SJSA1 (cell line): ENCODE data around the gene ERICH6B. TPM values are rescaled to one million over a fixed set of nuclear protein-coding genes. Genes with fewer than 3 reads are reported as not detected.
A peak's percentile ranks its signal among the peaks of the same experiment; 100 is the strongest.

Experiments
- DNase-seq, 2 experiments: peaks; one replicate each; pipeline ENCODE4 v3.0.0-alpha.2; 2015 to 2020; ENCODE audit warnings: low spot score in 2 of 2, low read depth in 1 of 2
- H3K27ac ChIP-seq: fragments of 250-450 bp; sonication (Bioruptor Pico); 2 replicates; pipeline ENCODE4 v1.5.1; 2020; ENCODE audit warnings: mild to moderate bottlenecking, moderate library complexity
- H3K27me3 ChIP-seq: fragments of 250-450 bp; sonication (Bioruptor Pico); replicated peaks from 2 replicates; pipeline ENCODE4 v1.5.1; 2020; ENCODE audit warnings: mild to moderate bottlenecking, moderate library complexity
- H3K36me3 ChIP-seq: fragments of 250-450 bp; sonication (Bioruptor Pico); 2 replicates; pipeline ENCODE4 v1.5.1; 2020; ENCODE audit warnings: mild to moderate bottlenecking
- H3K4me1 ChIP-seq: fragments of 250-450 bp; sonication (Bioruptor Pico); replicated peaks from 2 replicates; pipeline ENCODE4 v1.6.1; 2021; ENCODE audit warnings: mild to moderate bottlenecking
- H3K4me3 ChIP-seq: fragments of 250-450 bp; sonication (Bioruptor Pico); 2 replicates; pipeline ENCODE4 v1.5.1; 2020; ENCODE audit warnings: mild to moderate bottlenecking
- H3K9me3 ChIP-seq: fragments of 250-450 bp; sonication (Bioruptor Pico); replicated peaks from 2 replicates; pipeline ENCODE4 v1.5.1; 2020; ENCODE audit warnings: mild to moderate bottlenecking
- total RNA-seq: library from RNA; depleted of rRNA; stranded (reverse); fragments of >200 nt; shearing (Covaris generic); gene quantifications from 2 replicates; pipeline ENCODE4 v1.2.3, GENCODE V29; 2014

The ERICH6B gene
- total RNA-seq, 1 experiment from 2014 or later: not detected

GRCh38 chr13:45592758-45593157 lies 22.8 kb downstream of the ERICH6B start:
- H3K27me3 ChIP-seq: 0 out of 2 replicates have a peak, but pooled peaks cover 2% of the 10 kb centered on the region
- no peaks in the 10 kb centered on the region for H3K9me3 ChIP-seq
- DNase-seq: no peak
- no peak overlapping the region for H3K4me3 ChIP-seq
- no peak overlapping the region for H3K27ac ChIP-seq
- no peaks in the 10 kb centered on the region for H3K36me3 ChIP-seq
- no peaks in the 10 kb centered on the region for H3K4me1 ChIP-seq

GRCh38 chr13:45590066-45590465 lies 25.5 kb downstream of the ERICH6B start:
- Histone ChIP-seq H3K36me3 (no peaks in the 10 kb centered on the region), H3K9me3 (no peaks in the 10 kb centered on the region), H3K4me3 (no peak overlapping the region), H3K27me3 (0 out of 2 replicates have a peak, but pooled peaks cover 2% of the 10 kb centered on the region), H3K27ac (no peak overlapping the region), H3K4me1 (no peaks in the 10 kb centered on the region)
- no peak for DNase-seq

GRCh38 chr13:45587897-45588296 lies 27.6 kb downstream of the ERICH6B start:
- no peak for DNase-seq
- Histone ChIP-seq H3K9me3 (no peaks in the 10 kb centered on the region), H3K4me3 (no peak overlapping the region), H3K36me3 (no peaks in the 10 kb centered on the region), H3K27ac (no peak overlapping the region), H3K27me3 (0 out of 2 replicates have a peak, but pooled peaks cover 2% of the 10 kb centered on the region), H3K4me1 (no peaks in the 10 kb centered on the region)

GRCh38 chr13:45584816-45585215 lies 30.7 kb downstream of the ERICH6B start:
- H3K9me3 ChIP-seq: no peaks in the 10 kb centered on the region
- DNase-seq: no peak
- H3K4me3 ChIP-seq: no peak overlapping the region
- no peaks in the 10 kb centered on the region for H3K4me1 ChIP-seq
- 0 out of 2 replicates have a peak, but pooled peaks cover 2% of the 10 kb centered on the region for H3K27me3 ChIP-seq
- no peaks in the 10 kb centered on the region for H3K36me3 ChIP-seq
- H3K27ac ChIP-seq: no peak overlapping the region

GRCh38 chr13:45582408-45583076 lies 33.0 kb downstream of the ERICH6B start:
- Histone ChIP-seq H3K27ac (no peak overlapping the region), H3K27me3 (0 out of 2 replicates have a peak, but pooled peaks cover 2% of the 10 kb centered on the region), H3K36me3 (no peaks in the 10 kb centered on the region), H3K9me3 (no peaks in the 10 kb centered on the region), H3K4me3 (no peak overlapping the region), H3K4me1 (no peaks in the 10 kb centered on the region)
- no peak for DNase-seq

GRCh38 chr13:45576466-45576865 lies 39.1 kb downstream of the ERICH6B start:
- no peak for DNase-seq
- no peaks in the 10 kb centered on the region for H3K36me3 ChIP-seq
- no peaks in the 10 kb centered on the region for H3K4me1 ChIP-seq
- no peak overlapping the region for H3K27ac ChIP-seq
- no peaks in the 10 kb centered on the region for H3K9me3 ChIP-seq
- H3K4me3 ChIP-seq: no peak overlapping the region
- 0 out of 2 replicates have a peak, but pooled peaks cover 6% of the 10 kb centered on the region for H3K27me3 ChIP-seq

- H3K36me3 ChIP-seq: no peaks in the 10 kb centered on the region
- H3K27ac ChIP-seq: no peak overlapping the region
- no peaks in the 10 kb centered on the region for H3K4me1 ChIP-seq
- H3K27me3 ChIP-seq: 0 out of 2 replicates have a peak, but pooled peaks cover 6% of the 10 kb centered on the region
- no peak overlapping the region for H3K4me3 ChIP-seq
- no peaks in the 10 kb centered on the region for H3K9me3 ChIP-seq
- no peak for DNase-seq
Measured at GRCh38 chr13:45575830-45576180, 39.7 kb downstream of the ERICH6B start.

- H3K36me3 ChIP-seq: no peaks in the 10 kb centered on the region
- DNase-seq: no peak
- H3K4me3 ChIP-seq: no peak overlapping the region
- no peaks in the 10 kb centered on the region for H3K4me1 ChIP-seq
- no peak overlapping the region for H3K27ac ChIP-seq
- no peaks in the 10 kb centered on the region for H3K9me3 ChIP-seq
- 0 out of 2 replicates have a peak, but pooled peaks cover 6% of the 10 kb centered on the region for H3K27me3 ChIP-seq
Measured at GRCh38 chr13:45575146-45575829, 40.3 kb downstream of the ERICH6B start.

GRCh38 chr13:45565331-45565730 lies 50.2 kb downstream of the ERICH6B start:
- no peaks in the 10 kb centered on the region for H3K36me3 ChIP-seq
- H3K4me1 ChIP-seq: no peaks in the 10 kb centered on the region
- H3K27ac ChIP-seq: no peak overlapping the region
- H3K4me3 ChIP-seq: no peak overlapping the region
- H3K9me3 ChIP-seq: no peaks in the 10 kb centered on the region
- no peaks in the 10 kb centered on the region for H3K27me3 ChIP-seq
- no peak for DNase-seq

- no peak overlapping the region for H3K4me3 ChIP-seq
- H3K27me3 ChIP-seq: no peaks in the 10 kb centered on the region
Measured at GRCh38 chr13:45564133-45564776, 51.3 kb downstream of the ERICH6B start.

GRCh38 chr13:45554604-45555109 lies 60.9 kb downstream of the ERICH6B start:
- Histone ChIP-seq H3K4me3 (no peak overlapping the region), H3K4me1 (no peaks in the 10 kb centered on the region), H3K9me3 (no peaks in the 10 kb centered on the region), H3K27me3 (no peaks in the 10 kb centered on the region; the same call in 1 of the 2 replicates), H3K36me3 (no peaks in the 10 kb centered on the region), H3K27ac (no peak overlapping the region)
- DNase-seq: no peak

More at GRCh38 chr13:45564133-45564776, 51.3 kb downstream of the ERICH6B start:
- H3K36me3 ChIP-seq: no peaks in the 10 kb centered on the region
- no peaks in the 10 kb centered on the region for H3K4me1 ChIP-seq
- H3K27ac ChIP-seq: no peak overlapping the region
- H3K9me3 ChIP-seq: no peaks in the 10 kb centered on the region
- peak in 1 of 2 experiments; percentile 2 for DNase-seq

GRCh38 chr13:45548281-45548680 lies 67.3 kb downstream of the ERICH6B start:
- DNase-seq: no peak
- Histone ChIP-seq H3K36me3 (no peaks in the 10 kb centered on the region), H3K9me3 (no peaks in the 10 kb centered on the region), H3K4me1 (no peaks in the 10 kb centered on the region), H3K27ac (no peak overlapping the region), H3K27me3 (no peaks in the 10 kb centered on the region; the same call in 1 of the 2 replicates), H3K4me3 (no peak overlapping the region)

- Histone ChIP-seq H3K9me3 (no peaks in the 10 kb centered on the region), H3K36me3 (no peaks in the 10 kb centered on the region), H3K4me1 (no peaks in the 10 kb centered on the region), H3K27ac (no peak overlapping the region), H3K27me3 (no peaks in the 10 kb centered on the region), H3K4me3 (no peak overlapping the region)
- DNase-seq: no peak
Measured at GRCh38 chr13:45546410-45546765, 69.2 kb downstream of the ERICH6B start.
